ENCODE data around the gene CCDC102B. TPM values are rescaled to one million over a fixed set of nuclear protein-coding genes. Genes with fewer than 3 reads are reported as not detected.

Gene CCDC102B
- total RNA-seq, 1 experiment from 2014 or later, result 0.92 TPM

- no peaks in the 10 kb centered on the region for H3K36me3 ChIP-seq (ENCODE audit: control insufficient read depth, insufficient read depth, low read length)
- intact Hi-C loops (cut with micrococcal nuclease; ENCODE audit: unreplicated experiment), result no loop called here
- TF ChIP-seq TCF7L2 (IDR thresholded peaks at IDR 0.05; ENCODE audit: low read depth, low read length), result no peak
- TF ChIP-seq REST (IDR thresholded peaks at IDR 0.05; ENCODE audit: insufficient read depth in 1 of 2, low read depth in 2 of 2, low read length in 1 of 2), result no peak
- no peak for TF ChIP-seq CTCF (IDR thresholded peaks at IDR 0.05)
- TF ChIP-seq SIN3A (IDR thresholded peaks at IDR 0.05; ENCODE audit: borderline replicate concordance, insufficient read depth, low read depth, low read length), result no peak
- TF ChIP-seq POLR2AphosphoS5 (IDR thresholded peaks at IDR 0.05; ENCODE audit: low read depth, low read length), result no peak
- no peaks in the 10 kb centered on the region for H3K4me1 ChIP-seq (ENCODE audit: control insufficient read depth, insufficient read depth, low read length)
- CTCF ChIA-PET, result no interaction called here
- ATAC-seq, result no peak
- H3K27ac ChIP-seq (ENCODE audit: low read length), result no peak overlapping the region
- in situ Hi-C loops (cut with HindIII; ENCODE audit: low pct_unique_long_range_greater_than_20kb, low sequenced_read_pairs), result no loop called here
- no peaks in the 10 kb centered on the region for H3K9me3 ChIP-seq (ENCODE audit: control insufficient read depth, insufficient read depth, low read depth, low read length)
- BruUV-seq (replicated peaks), result no TSS peak
- POLR2A ChIA-PET, result no interaction called here
- H3K4me3 ChIP-seq (ENCODE audit: low read depth in 2 of 2, low read length in 2 of 2), result no peak overlapping the region
- no peak for DNase-seq (ENCODE audit: low read depth, low spot score)
- H3K27me3 ChIP-seq (ENCODE audit: control insufficient read depth, insufficient read depth, low read length), result no peaks in the 10 kb centered on the region
Observed at GRCh38 chr18:68780802-68781635, 16.9 kb upstream of the CCDC102B start.

GRCh38 chr18:68783506-68783905 lies 14.4 kb upstream of the CCDC102B start:
- no TSS peak for BruUV-seq (replicated peaks)
- ChIA-PET POLR2A (no interaction called here), CTCF (no interaction called here)
- no peak for DNase-seq (ENCODE audit: low read depth, low spot score)
- no peak for ATAC-seq
- H3K27me3 ChIP-seq (ENCODE audit: control insufficient read depth, insufficient read depth, low read length), result no peaks in the 10 kb centered on the region
- intact Hi-C loops (cut with micrococcal nuclease; ENCODE audit: unreplicated experiment), result no loop called here
- no peak overlapping the region for H3K4me3 ChIP-seq (ENCODE audit: low read depth in 2 of 2, low read length in 2 of 2)
- H3K4me1 ChIP-seq (ENCODE audit: control insufficient read depth, insufficient read depth, low read length), result no peaks in the 10 kb centered on the region
- H3K27ac ChIP-seq (ENCODE audit: low read length), result no peak overlapping the region
- no peaks in the 10 kb centered on the region for H3K36me3 ChIP-seq (ENCODE audit: control insufficient read depth, insufficient read depth, low read length)
- in situ Hi-C loops (cut with HindIII; ENCODE audit: low pct_unique_long_range_greater_than_20kb, low sequenced_read_pairs), result no loop called here
- no peak for TF ChIP-seq SIN3A (IDR thresholded peaks at IDR 0.05; ENCODE audit: borderline replicate concordance, insufficient read depth, low read depth, low read length)
- no peak for TF ChIP-seq TCF7L2 (IDR thresholded peaks at IDR 0.05; ENCODE audit: low read depth, low read length)
- no peak for TF ChIP-seq CTCF (IDR thresholded peaks at IDR 0.05)
- TF ChIP-seq REST (IDR thresholded peaks at IDR 0.05; ENCODE audit: insufficient read depth in 1 of 2, low read depth in 2 of 2, low read length in 1 of 2), result no peak
- TF ChIP-seq POLR2AphosphoS5 (IDR thresholded peaks at IDR 0.05; ENCODE audit: low read depth, low read length), result no peak
- H3K9me3 ChIP-seq (ENCODE audit: control insufficient read depth, insufficient read depth, low read depth, low read length), result no peaks in the 10 kb centered on the region

Data from Panc1 (cell line).